Lower leg skin (tissue), 3 donors: Measurements from ENCODE around the gene VAV2.

Experiments used
- POLR2A ChIP-seq, 2 donors: fragments of 450-650 bp; IDR thresholded peaks; one replicate each; pipeline ENCODE4 v1.6.1; 2016 to 2017; ENCODE audit warnings: antibody characterized with exemption in 2 of 2, mild to moderate bottlenecking in 1 of 2, moderate library complexity in 1 of 2
- TF ChIP-seq, protein P1 (sequence below), 3 donors: fragments of 450-650 bp; IDR thresholded peaks; one replicate each; pipeline ENCODE4 v1.5.1; 2016; ENCODE audit warnings: antibody characterized with exemption in 3 of 3, mild to moderate bottlenecking in 3 of 3, moderate library complexity in 2 of 3

DNA sequence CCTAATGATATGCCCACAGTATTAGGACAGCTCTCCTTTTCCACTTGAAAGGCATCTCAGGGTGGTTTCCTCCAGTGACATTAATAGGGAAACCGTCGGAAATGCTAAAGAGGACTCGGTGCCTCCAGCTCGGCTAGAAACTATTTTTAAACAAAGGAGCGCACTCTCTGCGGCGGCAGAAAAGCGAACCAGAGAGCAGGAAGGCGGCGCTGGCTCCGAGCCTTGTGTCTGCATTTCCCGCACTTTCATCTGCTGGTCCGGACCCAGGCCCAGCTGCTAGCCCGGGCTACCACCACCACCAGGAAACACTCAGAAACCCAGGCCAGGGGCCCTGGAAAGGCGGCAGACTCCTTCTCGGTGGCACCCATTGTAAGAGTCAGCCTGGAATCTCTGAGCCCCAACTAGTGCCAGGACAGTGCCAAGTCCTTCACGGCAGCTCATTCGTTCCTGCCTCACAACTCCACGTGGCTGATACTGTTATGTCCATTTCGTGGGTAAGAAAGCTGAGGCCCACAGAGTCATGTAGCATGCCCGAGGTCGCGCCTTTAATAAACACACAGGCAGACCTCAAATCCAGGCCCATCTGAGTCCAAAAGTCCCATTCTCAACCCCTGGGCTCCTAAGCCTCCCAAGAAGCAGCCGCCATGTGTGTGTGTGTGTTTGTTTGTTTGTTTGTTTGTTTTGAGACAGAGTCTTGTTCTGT lies 73.9 kb downstream of the VAV2 start:
- TF ChIP-seq POLR2A (IDR thresholded peaks at IDR 0.05): no peak
- TF ChIP-seq, protein P1, sequence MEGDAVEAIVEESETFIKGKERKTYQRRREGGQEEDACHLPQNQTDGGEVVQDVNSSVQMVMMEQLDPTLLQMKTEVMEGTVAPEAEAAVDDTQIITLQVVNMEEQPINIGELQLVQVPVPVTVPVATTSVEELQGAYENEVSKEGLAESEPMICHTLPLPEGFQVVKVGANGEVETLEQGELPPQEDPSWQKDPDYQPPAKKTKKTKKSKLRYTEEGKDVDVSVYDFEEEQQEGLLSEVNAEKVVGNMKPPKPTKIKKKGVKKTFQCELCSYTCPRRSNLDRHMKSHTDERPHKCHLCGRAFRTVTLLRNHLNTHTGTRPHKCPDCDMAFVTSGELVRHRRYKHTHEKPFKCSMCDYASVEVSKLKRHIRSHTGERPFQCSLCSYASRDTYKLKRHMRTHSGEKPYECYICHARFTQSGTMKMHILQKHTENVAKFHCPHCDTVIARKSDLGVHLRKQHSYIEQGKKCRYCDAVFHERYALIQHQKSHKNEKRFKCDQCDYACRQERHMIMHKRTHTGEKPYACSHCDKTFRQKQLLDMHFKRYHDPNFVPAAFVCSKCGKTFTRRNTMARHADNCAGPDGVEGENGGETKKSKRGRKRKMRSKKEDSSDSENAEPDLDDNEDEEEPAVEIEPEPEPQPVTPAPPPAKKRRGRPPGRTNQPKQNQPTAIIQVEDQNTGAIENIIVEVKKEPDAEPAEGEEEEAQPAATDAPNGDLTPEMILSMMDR (IDR thresholded peaks at IDR 0.05): no peak
